ENCODE results near the gene ITGB5. TPM values are rescaled to one million over a fixed set of nuclear protein-coding genes. Genes with fewer than 3 reads are reported as not detected.

ITGB5 gene
- total RNA-seq, 1 donor from 2014 or later: 63.3 TPM

DNA sequence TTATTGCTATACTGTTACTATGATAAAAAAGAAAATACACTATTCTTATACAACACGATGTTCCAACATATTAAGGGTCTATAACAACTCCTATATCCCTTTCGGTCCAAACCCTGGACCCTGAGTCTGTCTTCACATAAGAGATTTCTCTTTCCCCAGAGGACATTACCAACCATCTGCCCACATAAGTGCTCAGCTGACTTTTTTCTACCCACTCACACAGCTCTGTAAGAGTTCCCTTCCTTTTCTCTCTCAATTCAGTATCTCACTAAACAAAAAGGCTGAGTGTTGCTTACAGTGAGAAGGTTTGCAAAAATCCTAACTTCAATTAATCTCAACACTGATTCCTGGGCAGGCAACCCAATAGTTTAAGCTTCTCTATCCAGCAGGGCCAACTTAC, 30.5 kb downstream of the ITGB5 start:
- DNase-seq (ENCODE audit: low spot score in 2 of 2, unreplicated experiment in 2 of 2): no peak
- Mint-ChIP-seq H3K4me3 (no peak overlapping the region), H3K9me3 (peaks cover 11% of the 10 kb centered on the region), H3K27me3 (ENCODE audit: low read depth) (no peaks in the 10 kb centered on the region), H3K36me3 (peaks cover 20% of the 10 kb centered on the region), H3K4me1 (peaks cover 5% of the 10 kb centered on the region), H3K27ac (no peak overlapping the region)
- TF ChIP-seq, protein P1, sequence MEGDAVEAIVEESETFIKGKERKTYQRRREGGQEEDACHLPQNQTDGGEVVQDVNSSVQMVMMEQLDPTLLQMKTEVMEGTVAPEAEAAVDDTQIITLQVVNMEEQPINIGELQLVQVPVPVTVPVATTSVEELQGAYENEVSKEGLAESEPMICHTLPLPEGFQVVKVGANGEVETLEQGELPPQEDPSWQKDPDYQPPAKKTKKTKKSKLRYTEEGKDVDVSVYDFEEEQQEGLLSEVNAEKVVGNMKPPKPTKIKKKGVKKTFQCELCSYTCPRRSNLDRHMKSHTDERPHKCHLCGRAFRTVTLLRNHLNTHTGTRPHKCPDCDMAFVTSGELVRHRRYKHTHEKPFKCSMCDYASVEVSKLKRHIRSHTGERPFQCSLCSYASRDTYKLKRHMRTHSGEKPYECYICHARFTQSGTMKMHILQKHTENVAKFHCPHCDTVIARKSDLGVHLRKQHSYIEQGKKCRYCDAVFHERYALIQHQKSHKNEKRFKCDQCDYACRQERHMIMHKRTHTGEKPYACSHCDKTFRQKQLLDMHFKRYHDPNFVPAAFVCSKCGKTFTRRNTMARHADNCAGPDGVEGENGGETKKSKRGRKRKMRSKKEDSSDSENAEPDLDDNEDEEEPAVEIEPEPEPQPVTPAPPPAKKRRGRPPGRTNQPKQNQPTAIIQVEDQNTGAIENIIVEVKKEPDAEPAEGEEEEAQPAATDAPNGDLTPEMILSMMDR (IDR thresholded peaks at IDR 0.05; ENCODE audit: unreplicated experiment): no peak

DNA sequence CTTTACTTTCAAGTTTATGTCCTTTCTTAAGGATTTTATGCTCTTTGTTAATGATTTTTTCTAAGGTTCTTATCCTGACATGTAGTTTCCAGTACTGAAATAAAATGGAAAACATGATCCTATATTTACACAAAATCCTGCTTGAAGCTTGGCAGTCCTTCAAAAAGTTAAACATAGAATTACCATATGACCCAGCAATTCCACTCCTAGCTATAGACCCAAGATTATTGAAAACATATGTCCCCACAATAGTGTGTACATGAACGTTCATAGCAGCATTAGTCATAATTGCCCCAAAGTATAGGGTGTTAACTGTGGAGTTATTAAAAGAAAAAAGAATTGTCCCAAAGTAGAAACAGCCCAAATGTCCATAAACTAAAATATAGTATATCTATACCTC, 33.2 kb downstream of the ITGB5 start:
- Mint-ChIP-seq H3K9me3 (peaks cover 7% of the 10 kb centered on the region), H3K36me3 (peaks cover 15% of the 10 kb centered on the region), H3K4me3 (no peak overlapping the region), H3K27ac (no peak overlapping the region), H3K27me3 (ENCODE audit: low read depth) (no peaks in the 10 kb centered on the region), H3K4me1 (peaks cover 20% of the 10 kb centered on the region)
- TF ChIP-seq, protein P1 (IDR thresholded peaks at IDR 0.05; ENCODE audit: unreplicated experiment): no peak
- DNase-seq (ENCODE audit: low spot score in 2 of 2, unreplicated experiment in 2 of 2): no peak

DNA sequence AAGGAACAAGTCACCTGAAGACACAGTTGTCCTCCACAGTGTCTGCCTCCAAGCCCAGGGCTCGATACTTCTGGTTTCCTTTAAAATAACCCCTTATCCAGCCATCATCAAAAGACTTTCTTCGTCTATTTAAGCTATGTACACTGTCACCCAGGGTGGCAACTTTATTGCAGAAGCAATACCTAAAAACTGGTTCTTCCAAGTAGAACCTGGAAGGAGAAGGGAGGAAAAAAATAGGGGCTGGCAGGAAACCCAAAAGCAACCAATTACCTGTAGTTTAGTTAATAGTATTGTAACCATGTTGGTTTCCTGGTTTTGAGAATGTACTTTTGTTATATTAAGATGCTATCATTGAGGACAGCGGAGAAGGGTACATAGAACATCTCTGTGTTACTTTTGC, 33.7 kb downstream of the ITGB5 start:
- DNase-seq (ENCODE audit: low spot score in 2 of 2, unreplicated experiment in 2 of 2): no peak
- Mint-ChIP-seq H3K4me1 (peaks cover 20% of the 10 kb centered on the region), H3K36me3 (peaks cover 16% of the 10 kb centered on the region), H3K9me3 (peaks cover 7% of the 10 kb centered on the region), H3K27ac (no peak overlapping the region), H3K4me3 (no peak overlapping the region), H3K27me3 (ENCODE audit: low read depth) (no peaks in the 10 kb centered on the region)
- TF ChIP-seq, protein P1 (IDR thresholded peaks at IDR 0.05; ENCODE audit: unreplicated experiment): no peak

DNA sequence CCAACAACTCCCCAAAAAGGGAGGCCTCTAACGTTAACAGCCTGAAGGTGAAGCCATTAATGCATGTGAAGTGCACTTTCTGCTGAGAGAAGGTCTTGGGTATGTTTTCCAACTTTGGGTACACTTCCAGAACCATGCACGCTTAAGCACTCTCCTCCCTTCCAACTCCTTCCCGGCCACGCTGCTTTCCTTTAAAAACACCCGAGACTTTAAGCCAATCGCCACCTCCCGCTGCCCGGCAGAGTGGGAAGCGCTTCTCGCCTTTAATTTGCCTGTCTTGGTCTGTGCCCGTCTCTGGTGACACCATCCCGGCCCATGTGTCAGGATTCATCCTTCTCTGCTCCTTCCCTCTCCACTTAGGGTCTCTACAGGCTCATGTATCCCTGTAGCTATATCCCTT, 35.3 kb downstream of the ITGB5 start:
- H3K27me3 Mint-ChIP-seq (ENCODE audit: low read depth): no peaks in the 10 kb centered on the region
- DNase-seq (ENCODE audit: low spot score in 2 of 2, unreplicated experiment in 2 of 2): no peak
- peaks cover 20% of the 10 kb centered on the region for H3K4me1 Mint-ChIP-seq
- TF ChIP-seq, protein P1 (IDR thresholded peaks at IDR 0.05; ENCODE audit: unreplicated experiment): no peak
- no peak overlapping the region for H3K4me3 Mint-ChIP-seq
- peaks cover 27% of the 10 kb centered on the region for H3K36me3 Mint-ChIP-seq
- peaks cover 7% of the 10 kb centered on the region for H3K9me3 Mint-ChIP-seq
- H3K27ac Mint-ChIP-seq: no peak overlapping the region

DNA sequence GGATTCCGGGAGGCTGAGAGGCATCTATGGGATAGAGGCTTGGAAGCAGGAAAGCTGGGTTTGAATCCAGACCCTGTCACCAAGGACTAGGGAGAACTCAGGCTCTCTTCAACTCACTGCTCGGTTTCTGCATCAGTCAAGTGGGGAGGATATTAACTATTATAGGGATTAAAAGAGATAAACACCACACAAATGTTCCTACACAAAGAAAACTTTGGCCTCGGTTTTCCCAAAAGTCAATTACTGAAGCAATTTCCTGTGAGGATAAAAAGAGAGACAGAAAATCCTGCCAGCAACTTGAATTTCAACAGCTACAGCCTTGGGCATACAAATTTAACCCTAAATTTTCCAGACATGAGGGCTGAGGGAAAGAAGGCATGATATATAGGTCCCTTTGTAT, 36.0 kb downstream of the ITGB5 start:
- TF ChIP-seq, protein P1 (IDR thresholded peaks at IDR 0.05; ENCODE audit: unreplicated experiment): no peak
- Mint-ChIP-seq H3K27me3 (ENCODE audit: low read depth) (no peaks in the 10 kb centered on the region), H3K27ac (peak overlapping the region; percentile 54), H3K36me3 (peaks cover 28% of the 10 kb centered on the region), H3K9me3 (peaks cover 7% of the 10 kb centered on the region), H3K4me3 (no peak overlapping the region), H3K4me1 (peaks cover 20% of the 10 kb centered on the region)
- DNase-seq (ENCODE audit: low spot score in 2 of 2, unreplicated experiment in 2 of 2): no peak

DNA sequence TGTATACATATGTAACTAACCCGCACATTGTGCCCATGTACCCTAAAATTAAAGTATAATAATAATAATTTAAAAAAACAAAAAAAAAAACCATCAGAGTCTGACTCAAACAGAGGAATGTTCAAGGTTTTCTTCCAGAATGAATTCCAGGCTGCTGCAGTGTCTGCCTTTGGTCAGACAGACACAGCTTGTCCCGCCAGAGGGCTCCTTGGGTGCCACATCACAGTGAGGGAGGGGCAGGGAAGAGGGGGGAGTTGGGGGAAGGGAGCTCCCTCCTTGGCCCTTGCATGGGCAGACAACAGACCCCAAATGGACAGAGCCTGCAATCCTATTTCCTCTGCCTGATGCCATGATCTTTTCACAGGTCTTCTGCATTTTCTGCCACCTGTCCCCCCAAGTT, 36.5 kb downstream of the ITGB5 start:
- Mint-ChIP-seq H3K4me1 (peaks cover 23% of the 10 kb centered on the region), H3K9me3 (peaks cover 7% of the 10 kb centered on the region), H3K27me3 (ENCODE audit: low read depth) (no peaks in the 10 kb centered on the region), H3K36me3 (peaks cover 27% of the 10 kb centered on the region), H3K27ac (peak overlapping the region; percentile 54), H3K4me3 (no peak overlapping the region)
- TF ChIP-seq, protein P1 (IDR thresholded peaks at IDR 0.05; ENCODE audit: unreplicated experiment): no peak
- no peak for DNase-seq (ENCODE audit: low spot score in 2 of 2, unreplicated experiment in 2 of 2)
